VCaP (cell line): Measurements from ENCODE around the gene SELENON.

ENCODE experiments used
- H3K27ac ChIP-seq: fragments of 450-650 bp; 2 replicates; pipeline ENCODE4 v1.5.1; 2017
- TF ChIP-seq, protein P1 (sequence below): fragments of 450-650 bp; conservative IDR thresholded peaks from 2 replicates; pipeline ENCODE4 v1.5.1; 2017; ENCODE audit warnings: mild to moderate bottlenecking, moderate library complexity

The SELENON gene

DNA sequence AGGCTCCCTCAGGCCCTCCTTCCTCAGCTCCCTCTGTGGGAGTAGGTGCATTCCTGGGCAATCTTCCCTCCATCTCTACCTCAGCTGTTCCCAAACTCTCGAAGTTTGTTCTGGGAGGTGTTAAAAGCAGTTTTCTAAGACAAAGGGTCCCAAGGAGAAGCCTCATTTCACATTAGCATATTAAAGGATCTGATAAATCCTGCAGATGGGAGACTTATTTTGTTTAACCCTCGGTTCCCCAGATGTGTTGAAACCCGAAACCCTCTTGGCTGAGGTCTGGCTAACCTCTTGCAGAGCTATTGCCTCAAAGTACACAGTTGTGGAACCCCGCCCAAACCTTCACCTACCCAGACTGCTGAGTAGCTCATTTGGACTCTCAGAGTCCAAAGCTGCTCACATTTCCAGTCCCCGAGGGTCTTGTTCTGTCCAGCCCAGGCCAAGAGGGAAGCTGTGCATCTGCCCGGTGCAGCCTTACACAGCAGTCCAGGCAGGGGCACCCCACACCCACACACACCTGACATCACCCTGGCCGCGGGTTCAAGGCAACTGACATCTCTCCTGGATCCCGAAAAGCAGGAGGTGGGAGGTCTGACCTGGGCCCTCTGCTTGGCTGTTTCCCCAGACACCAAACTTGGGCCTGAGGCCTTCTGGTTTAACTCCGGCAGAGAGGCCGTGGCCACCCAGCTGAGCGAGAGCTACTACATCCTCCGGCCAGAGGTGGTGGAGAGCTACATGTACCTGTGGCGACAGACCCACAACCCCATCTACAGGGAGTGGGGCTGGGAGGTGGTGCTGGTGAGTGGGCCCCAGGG is 19.5 kb upstream of the SELENON start:
- H3K27ac ChIP-seq: peak overlapping the region; percentile 90
- TF ChIP-seq, protein P1, sequence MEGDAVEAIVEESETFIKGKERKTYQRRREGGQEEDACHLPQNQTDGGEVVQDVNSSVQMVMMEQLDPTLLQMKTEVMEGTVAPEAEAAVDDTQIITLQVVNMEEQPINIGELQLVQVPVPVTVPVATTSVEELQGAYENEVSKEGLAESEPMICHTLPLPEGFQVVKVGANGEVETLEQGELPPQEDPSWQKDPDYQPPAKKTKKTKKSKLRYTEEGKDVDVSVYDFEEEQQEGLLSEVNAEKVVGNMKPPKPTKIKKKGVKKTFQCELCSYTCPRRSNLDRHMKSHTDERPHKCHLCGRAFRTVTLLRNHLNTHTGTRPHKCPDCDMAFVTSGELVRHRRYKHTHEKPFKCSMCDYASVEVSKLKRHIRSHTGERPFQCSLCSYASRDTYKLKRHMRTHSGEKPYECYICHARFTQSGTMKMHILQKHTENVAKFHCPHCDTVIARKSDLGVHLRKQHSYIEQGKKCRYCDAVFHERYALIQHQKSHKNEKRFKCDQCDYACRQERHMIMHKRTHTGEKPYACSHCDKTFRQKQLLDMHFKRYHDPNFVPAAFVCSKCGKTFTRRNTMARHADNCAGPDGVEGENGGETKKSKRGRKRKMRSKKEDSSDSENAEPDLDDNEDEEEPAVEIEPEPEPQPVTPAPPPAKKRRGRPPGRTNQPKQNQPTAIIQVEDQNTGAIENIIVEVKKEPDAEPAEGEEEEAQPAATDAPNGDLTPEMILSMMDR: no peak

DNA sequence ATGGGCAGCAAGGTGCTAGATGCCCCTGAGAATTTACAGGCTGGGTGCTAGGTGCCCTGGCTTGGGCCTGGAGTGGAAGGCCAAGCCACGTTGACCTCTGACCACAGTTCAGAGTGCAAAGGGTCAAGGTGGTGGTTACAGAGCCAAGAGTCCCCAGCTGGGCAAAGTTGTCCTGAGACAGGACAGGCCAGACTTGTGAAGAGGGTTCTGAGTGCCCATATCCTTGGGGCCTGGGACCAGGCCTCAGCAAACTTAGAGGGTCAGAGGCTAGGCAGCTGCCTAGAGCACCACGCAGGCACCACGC is 18.9 kb upstream of the SELENON start:
- peak overlapping the region; percentile 90 for H3K27ac ChIP-seq
- TF ChIP-seq, protein P1: no peak

DNA sequence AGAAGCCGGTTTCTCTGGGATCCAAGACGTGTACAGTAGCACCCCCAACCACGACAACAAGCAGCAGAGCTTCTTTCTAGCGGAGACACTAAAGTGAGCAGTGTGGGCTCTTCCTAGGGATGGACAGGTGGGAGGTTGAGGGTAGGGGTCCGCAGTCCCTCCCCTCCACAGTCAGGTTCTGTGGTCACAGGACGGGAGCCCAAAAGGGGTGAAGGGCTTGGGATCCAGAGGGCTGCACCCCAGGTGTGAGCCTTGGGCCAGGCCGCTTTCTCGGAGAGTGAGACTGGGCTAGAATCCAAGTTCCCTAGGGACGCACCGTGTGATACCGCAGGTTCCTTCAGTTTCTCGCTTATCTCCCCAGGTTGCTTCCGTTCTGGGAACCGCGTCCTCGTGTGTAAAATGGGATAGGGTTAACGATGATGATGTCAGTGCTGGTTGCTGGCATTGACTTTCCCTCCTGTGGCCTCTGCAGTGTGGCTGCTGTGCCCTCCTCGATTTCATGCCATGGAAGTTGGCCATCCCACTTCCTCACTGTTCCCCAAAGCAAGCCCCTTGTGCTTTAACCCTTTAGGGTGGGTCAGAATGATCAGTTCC is 17.3 kb upstream of the SELENON start:
- TF ChIP-seq, protein P1: no peak

DNA sequence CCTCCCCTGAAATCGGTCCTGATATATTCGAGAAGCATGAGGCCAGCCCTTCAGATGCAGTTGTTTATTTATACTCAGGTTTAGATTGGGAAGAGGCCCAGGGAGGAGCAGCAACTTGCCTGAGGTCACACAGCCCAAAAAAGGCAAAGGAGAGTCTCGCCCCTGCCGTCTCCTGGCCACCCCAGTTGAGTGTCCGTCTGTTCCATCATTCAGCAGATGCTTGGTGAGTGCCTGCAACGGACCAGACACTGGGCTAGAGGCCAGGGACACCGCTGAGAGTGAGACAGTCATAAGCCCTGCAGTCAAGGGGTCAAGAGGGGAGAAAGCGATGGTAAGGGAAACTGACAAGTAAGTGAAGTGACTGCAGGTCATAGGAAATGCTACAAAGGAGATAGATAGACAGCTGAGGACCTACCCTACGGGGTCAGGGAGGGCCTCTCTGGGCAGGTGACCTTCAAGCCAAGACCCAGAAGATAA is 15.4 kb upstream of the SELENON start:
- H3K27ac ChIP-seq: no peak overlapping the region
- TF ChIP-seq, protein P1: no peak

More for the DNA sequence above, 17.3 kb upstream of the SELENON start:
- H3K27ac ChIP-seq: peak overlapping the region; percentile 75

DNA sequence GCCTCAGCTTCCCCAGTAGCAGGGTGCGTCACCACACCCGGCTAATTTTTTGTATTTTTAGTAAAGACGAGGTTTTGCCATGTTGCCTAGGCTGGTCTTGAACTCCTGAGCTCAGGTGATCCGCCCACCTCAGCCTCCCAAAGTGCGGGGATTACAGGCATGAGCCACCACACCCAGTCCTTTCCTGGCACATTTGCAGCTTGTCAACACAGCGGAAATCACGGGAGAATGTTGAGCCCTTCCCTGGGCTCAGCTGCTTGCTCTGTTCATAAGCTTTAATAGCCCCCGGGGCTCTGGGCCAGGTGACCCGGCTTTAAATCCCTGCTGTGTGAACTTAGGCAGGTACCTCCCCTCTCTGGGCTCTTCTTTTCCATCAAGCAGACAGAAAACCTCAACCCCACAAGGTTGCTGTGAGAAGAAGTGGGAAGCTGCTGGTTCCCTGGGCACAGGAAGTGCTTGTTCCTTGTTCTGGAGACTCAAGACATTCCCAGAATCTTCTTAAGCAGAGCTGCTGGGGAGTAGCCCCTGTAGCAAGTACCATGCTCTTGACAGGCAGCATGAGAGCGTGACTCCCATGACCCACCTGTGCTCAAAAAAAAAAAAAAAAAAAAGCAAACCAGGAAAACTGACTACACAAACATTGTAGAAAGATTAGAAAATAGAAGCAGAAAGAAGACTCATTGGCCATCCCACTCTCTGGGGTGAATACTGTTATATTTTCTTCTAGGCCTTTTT is 14.5 kb upstream of the SELENON start:
- TF ChIP-seq, protein P1: no peak
- peak overlapping the region; percentile 2; the same call in 1 of the 2 replicates for H3K27ac ChIP-seq

DNA sequence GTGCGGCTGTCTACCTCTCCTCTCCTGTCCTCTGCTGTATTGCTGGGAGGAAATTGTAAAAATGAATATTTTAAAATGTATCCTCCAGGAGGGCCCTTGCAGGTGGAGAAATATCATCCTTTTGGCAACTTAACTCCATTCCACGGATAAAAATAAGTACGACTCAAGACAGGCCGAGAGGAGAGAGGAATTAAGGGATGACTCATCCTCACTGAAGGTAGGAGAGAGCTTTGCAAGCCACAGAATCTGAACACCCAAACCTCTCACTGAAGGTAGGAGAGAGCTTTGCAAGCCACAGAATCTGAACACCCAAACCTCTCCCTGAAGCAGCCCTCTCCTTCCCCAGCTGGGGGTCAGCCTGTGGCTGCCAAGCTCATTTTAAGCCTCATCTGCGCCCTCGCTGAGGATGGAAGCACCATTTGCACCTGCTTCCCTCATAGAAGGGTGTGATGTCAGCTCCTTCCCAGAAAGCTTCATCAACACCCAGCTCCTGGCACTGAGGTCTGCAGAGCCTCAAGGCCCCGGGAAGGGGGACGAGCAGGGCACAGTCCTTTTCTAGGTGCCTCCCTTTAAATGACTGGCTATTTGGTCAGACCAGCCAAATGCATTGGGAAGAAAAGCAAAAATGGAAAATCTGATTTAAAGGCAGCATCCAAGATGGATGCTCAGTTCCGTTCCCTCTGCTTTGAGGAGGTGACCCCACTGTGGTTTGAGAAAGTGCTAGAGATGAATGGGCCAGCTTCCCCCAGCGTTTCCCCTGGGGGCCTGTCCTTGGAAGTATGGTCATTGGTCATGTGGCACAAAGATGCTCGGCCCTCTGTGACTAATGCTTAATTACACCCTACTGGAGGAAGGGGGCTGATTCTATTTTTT is 12.9 kb upstream of the SELENON start:
- TF ChIP-seq, protein P1: no peak
- H3K27ac ChIP-seq: peak overlapping the region; percentile 51
